B cell (primary cell): ENCODE measurements around the gene BYSL. TPM values are rescaled to one million over a fixed set of nuclear protein-coding genes. Genes with fewer than 3 reads are reported as not detected.

Experiments
- ATAC-seq: fragments of 200-7000 bp; cut with Tn5 transposase; one replicate; pipeline ENCODE4 v1.10.0; 2021; ENCODE audit warnings: low read depth, mild to moderate bottlenecking, moderate number of reproducible peaks, moderate library complexity
- CTCF ChIA-PET: fragments of 350-600 bp; sonication (Branson Sonifier 250); formaldehyde crosslinking; loops from one replicate; lab custom pipeline; 2021; ENCODE audit warnings: antibody characterized with exemption, inconsistent platforms; lab: Charles Lee
- POLR2A ChIA-PET: fragments of 350-600 bp; sonication (Branson Sonifier 250); formaldehyde crosslinking; loops from one replicate; lab custom pipeline; 2021; ENCODE audit warnings: antibody characterized with exemption; lab: Charles Lee
- DNase-seq: peaks from one replicate; pipeline ENCODE4 v3.0.0; 2013
- H2AFZ ChIP-seq: 2 replicates; pipeline ENCODE4 v1.6.1; 2012; ENCODE audit warnings: mild to moderate bottlenecking, low read depth, low read length; ENCODE audit not compliant: insufficient read depth, poor library complexity, severe bottlenecking
- H3K27ac ChIP-seq, 2 donors: 1 replicate in 1 of 2; 2 replicates in 1 of 2; pipeline ENCODE4 v1.5.1; 2012 to 2013; ENCODE audit warnings: low read length in 2 of 2, mild to moderate bottlenecking in 2 of 2, moderate library complexity in 1 of 2
- H3K27me3 ChIP-seq, 4 experiments: fragments of 200-600 bp in 1 of 4; sonication (generic) in 1 of 4; replicated peaks in 1 of 4; 1 replicate in 2 of 4; 2 replicates in 2 of 4; pipeline versions ENCODE4 v1.6.1 to v1.7.0; 2013 to 2016; ENCODE audit warnings: low read length in 3 of 4, mild to moderate bottlenecking in 2 of 4, mixed read lengths in 1 of 4, moderate library complexity in 1 of 4; ENCODE audit not compliant: insufficient read depth in 4 of 4, control insufficient read depth in 3 of 4; ENCODE audit errors: control extremely low read depth in 1 of 4
- H3K36me3 ChIP-seq, 2 experiments: replicated peaks in 1 of 2; 1 replicate in 1 of 2; 2 replicates in 1 of 2; pipeline versions ENCODE4 v1.6.1 to v1.7.1; 2013; ENCODE audit warnings: low read length in 1 of 2; ENCODE audit not compliant: insufficient read depth in 2 of 2, control insufficient read depth in 1 of 2; ENCODE audit errors: control extremely low read depth in 1 of 2, extremely low read depth in 1 of 2
- H3K4me1 ChIP-seq, 2 donors: fragments of 200-600 bp in 1 of 2; sonication (generic) in 1 of 2; 1 replicate in 1 of 2; 2 replicates in 1 of 2; pipeline versions ENCODE4 v1.5.1 to v1.6.1; 2013 to 2017; ENCODE audit warnings: low read length in 2 of 2; ENCODE audit not compliant: control insufficient read depth in 2 of 2, insufficient read depth in 2 of 2
- H3K4me2 ChIP-seq: replicated peaks from 2 replicates; pipeline ENCODE3; 2012; ENCODE audit warnings: mild to moderate bottlenecking, low read depth, low read length; ENCODE audit not compliant: poor library complexity, severe bottlenecking
- H3K4me3 ChIP-seq, 5 experiments: fragments of 200-600 bp in 1 of 5; sonication (generic) in 1 of 5; 1 replicate in 3 of 5; 2 replicates in 2 of 5; pipeline versions ENCODE4 v1.5.1 to v1.7.0; 2011 to 2016; ENCODE audit warnings: low read length in 4 of 5, mild to moderate bottlenecking in 4 of 5, low read depth in 2 of 5, control low read depth in 1 of 5, moderate library complexity in 1 of 5; ENCODE audit not compliant: insufficient read depth in 1 of 5; ENCODE audit errors: control extremely low read depth in 1 of 5, extremely low read depth in 1 of 5
- H3K79me2 ChIP-seq: fragments of 200-600 bp; sonication (generic); one replicate; pipeline ENCODE4 v1.6.0; 2016; ENCODE audit warnings: low read length; ENCODE audit not compliant: control insufficient read depth, insufficient read depth
- H3K9ac ChIP-seq: fragments of 200-600 bp; sonication (generic); 2 replicates; pipeline ENCODE4 v1.6.1; 2017; ENCODE audit warnings: mild to moderate bottlenecking, low read length, moderate library complexity
- H3K9me3 ChIP-seq, 3 donors: one replicate each; pipeline versions ENCODE4 v1.6.1 to v1.7.1; 2013; ENCODE audit warnings: low read length in 2 of 3; ENCODE audit not compliant: control insufficient read depth in 2 of 3, insufficient read depth in 1 of 3; ENCODE audit errors: control extremely low read depth in 1 of 3
- H4K20me1 ChIP-seq: 2 replicates; pipeline ENCODE4 v1.6.0; 2012; ENCODE audit warnings: mild to moderate bottlenecking, low read length; ENCODE audit not compliant: insufficient read depth, control insufficient read depth, poor library complexity, severe bottlenecking
- H3K27ac Mint-ChIP-seq: one replicate; pipeline ENCODE4 v1.8.0; 2021; ENCODE audit warnings: mixed read lengths
- H3K27me3 Mint-ChIP-seq: one replicate; pipeline ENCODE4 v1.8.0; 2021; ENCODE audit warnings: mixed read lengths
- H3K4me1 Mint-ChIP-seq: one replicate; pipeline ENCODE4 v1.8.0; 2021; ENCODE audit warnings: mixed read lengths
- H3K4me3 Mint-ChIP-seq: one replicate; pipeline ENCODE4 v1.8.0; 2021; ENCODE audit warnings: mixed read lengths
- H3K9me3 Mint-ChIP-seq: one replicate; pipeline ENCODE4 v1.8.0; 2022; ENCODE audit warnings: mixed read lengths; ENCODE audit not compliant: insufficient read depth
- CTCF ChIP-seq: fragments of 200-600 bp; IDR thresholded peaks from one replicate; pipeline ENCODE4 v1.8.0; 2022; ENCODE audit warnings: antibody characterized with exemption, mild to moderate bottlenecking
- EZH2 ChIP-seq: IDR thresholded peaks from 2 replicates; pipeline ENCODE4 v1.6.1; 2012; ENCODE audit warnings: borderline replicate concordance, low read depth, mild to moderate bottlenecking, moderate library complexity, low read length; ENCODE audit not compliant: insufficient read depth, poor library complexity, severe bottlenecking
- WGBS: methylation state at CpG from one replicate; pipeline ENCODE4 v1.1.5; 2013; ENCODE audit warnings: missing lambda C conversion rate; ENCODE audit not compliant: insufficient coverage; 5-methylcytosine and 5-hydroxymethylcytosine counted together
- intact Hi-C: fragments of 100-400 bp; cut with micrococcal nuclease; formaldehyde crosslinking; loops from one replicate; pipeline ENCODE4 v1.10.0; 2022
- polyA plus RNA-seq: library from polyadenylated mRNA; depleted of rRNA; stranded (reverse); fragments of >200 nt; gene quantifications from 2 replicates; pipeline ENCODE4 v1.2.3, GENCODE V29; 2012
- total RNA-seq, 2 donors: library from RNA; stranded (reverse); fragments of 120-200 nt in 1 of 2; gene quantifications; 1 replicate in 1 of 2; 2 replicates in 1 of 2; pipeline versions ENCODE4 v1.2.3 to v1.2.4, GENCODE V29; 2013 to 2022

The BYSL gene
- total and polyA plus RNA-seq, 2 donors (not counting 1 experiment from before 2014, with no cell fraction given) = 6.0 to 11.1 TPM

- intact Hi-C loops = no loop called here
- Mint-ChIP-seq H3K9me3 (no peaks in the 10 kb centered on the region), H3K4me1 (peaks cover 28% of the 10 kb centered on the region), H3K27ac (no peak overlapping the region), H3K27me3 (no peaks in the 10 kb centered on the region), H3K4me3 (no peak overlapping the region)
- Histone ChIP-seq H3K27ac (no peak overlapping the region), H4K20me1 (no peaks in the 10 kb centered on the region), H3K4me2 (no peak overlapping the region), H3K27me3 (no peaks in the 10 kb centered on the region), H3K4me3 (no peak overlapping the region), H3K79me2 (no peaks in the 10 kb centered on the region), H3K36me3 (no peaks in the 10 kb centered on the region), H3K9me3 (peaks cover 0 to 5% (median 0%) of the 10 kb centered on the region in 3 donors), H3K9ac (no peak overlapping the region), H3K4me1 (peaks cover 7 to 10% of the 10 kb centered on the region in 2 donors), H2AFZ (no peak overlapping the region)
- ATAC-seq (no peak), DNase-seq (no peak)
- POLR2A ChIA-PET = no interaction called here
- TF ChIP-seq CTCF (no peak), EZH2 (no peak)
- CTCF ChIA-PET = no interaction called here
- WGBS = 88% methylated on average over 1 of the region's 1 CpG
Measured at GRCh38 chr6:41874741-41875140, 46.6 kb upstream of the BYSL start.

- no peak overlapping the region for H3K4me3 ChIP-seq
- H3K27ac Mint-ChIP-seq = no peak overlapping the region
- peaks cover 0 to 4% (median 0%) of the 10 kb centered on the region in 3 donors for H3K9me3 ChIP-seq
- no peak for DNase-seq
- ChIA-PET CTCF (interaction anchor here (0.7 kb wide), 1 partner anchor 169 kb away, joined by 4 read pairs; no protein-coding TSS in a partner anchor), POLR2A (interaction anchor here (0.7 kb wide), 1 partner anchor 18 kb away, joined by 5 read pairs; the partner anchor contains the start of gene USP49)
- intact Hi-C loops = no loop called here
- H3K9ac ChIP-seq = no peak overlapping the region
- peaks cover 13% of the 10 kb centered on the region for H3K4me1 Mint-ChIP-seq
- TF ChIP-seq EZH2 (no peak), CTCF (no peak)
- no peak overlapping the region for H3K4me2 ChIP-seq
- no peaks in the 10 kb centered on the region for H3K9me3 Mint-ChIP-seq
- H3K27me3 Mint-ChIP-seq = no peaks in the 10 kb centered on the region
- no peak overlapping the region for H2AFZ ChIP-seq
- WGBS = no CpG with 5 or more reads among the region's 2 CpGs
- H3K4me3 Mint-ChIP-seq = no peak overlapping the region
- H3K4me1 ChIP-seq = peaks cover 0 to 6% of the 10 kb centered on the region in 2 donors
- no peaks in the 10 kb centered on the region for H4K20me1 ChIP-seq
- H3K79me2 ChIP-seq = no peaks in the 10 kb centered on the region
- ATAC-seq = no peak
- no peaks in the 10 kb centered on the region for H3K27me3 ChIP-seq
- H3K27ac ChIP-seq = no peak overlapping the region
- H3K36me3 ChIP-seq = no peaks in the 10 kb centered on the region
Measured at GRCh38 chr6:41877051-41877680, 44.1 kb upstream of the BYSL start.
